Measurements from ENCODE around the gene CRYBG1. TPM values are rescaled to one million over a fixed set of nuclear protein-coding genes. Genes with fewer than 3 reads are reported as not detected.

The CRYBG1 gene, protein sequence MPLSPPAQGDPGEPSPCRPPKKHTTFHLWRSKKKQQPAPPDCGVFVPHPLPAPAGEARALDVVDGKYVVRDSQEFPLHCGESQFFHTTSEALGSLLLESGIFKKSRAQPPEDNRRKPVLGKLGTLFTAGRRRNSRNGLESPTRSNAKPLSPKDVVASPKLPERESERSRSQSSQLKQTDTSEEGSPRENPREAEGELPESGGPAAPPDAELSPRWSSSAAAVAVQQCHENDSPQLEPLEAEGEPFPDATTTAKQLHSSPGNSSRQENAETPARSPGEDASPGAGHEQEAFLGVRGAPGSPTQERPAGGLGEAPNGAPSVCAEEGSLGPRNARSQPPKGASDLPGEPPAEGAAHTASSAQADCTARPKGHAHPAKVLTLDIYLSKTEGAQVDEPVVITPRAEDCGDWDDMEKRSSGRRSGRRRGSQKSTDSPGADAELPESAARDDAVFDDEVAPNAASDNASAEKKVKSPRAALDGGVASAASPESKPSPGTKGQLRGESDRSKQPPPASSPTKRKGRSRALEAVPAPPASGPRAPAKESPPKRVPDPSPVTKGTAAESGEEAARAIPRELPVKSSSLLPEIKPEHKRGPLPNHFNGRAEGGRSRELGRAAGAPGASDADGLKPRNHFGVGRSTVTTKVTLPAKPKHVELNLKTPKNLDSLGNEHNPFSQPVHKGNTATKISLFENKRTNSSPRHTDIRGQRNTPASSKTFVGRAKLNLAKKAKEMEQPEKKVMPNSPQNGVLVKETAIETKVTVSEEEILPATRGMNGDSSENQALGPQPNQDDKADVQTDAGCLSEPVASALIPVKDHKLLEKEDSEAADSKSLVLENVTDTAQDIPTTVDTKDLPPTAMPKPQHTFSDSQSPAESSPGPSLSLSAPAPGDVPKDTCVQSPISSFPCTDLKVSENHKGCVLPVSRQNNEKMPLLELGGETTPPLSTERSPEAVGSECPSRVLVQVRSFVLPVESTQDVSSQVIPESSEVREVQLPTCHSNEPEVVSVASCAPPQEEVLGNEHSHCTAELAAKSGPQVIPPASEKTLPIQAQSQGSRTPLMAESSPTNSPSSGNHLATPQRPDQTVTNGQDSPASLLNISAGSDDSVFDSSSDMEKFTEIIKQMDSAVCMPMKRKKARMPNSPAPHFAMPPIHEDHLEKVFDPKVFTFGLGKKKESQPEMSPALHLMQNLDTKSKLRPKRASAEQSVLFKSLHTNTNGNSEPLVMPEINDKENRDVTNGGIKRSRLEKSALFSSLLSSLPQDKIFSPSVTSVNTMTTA (N-terminal part only)
- 9.7 TPM for total RNA-seq

DNA sequence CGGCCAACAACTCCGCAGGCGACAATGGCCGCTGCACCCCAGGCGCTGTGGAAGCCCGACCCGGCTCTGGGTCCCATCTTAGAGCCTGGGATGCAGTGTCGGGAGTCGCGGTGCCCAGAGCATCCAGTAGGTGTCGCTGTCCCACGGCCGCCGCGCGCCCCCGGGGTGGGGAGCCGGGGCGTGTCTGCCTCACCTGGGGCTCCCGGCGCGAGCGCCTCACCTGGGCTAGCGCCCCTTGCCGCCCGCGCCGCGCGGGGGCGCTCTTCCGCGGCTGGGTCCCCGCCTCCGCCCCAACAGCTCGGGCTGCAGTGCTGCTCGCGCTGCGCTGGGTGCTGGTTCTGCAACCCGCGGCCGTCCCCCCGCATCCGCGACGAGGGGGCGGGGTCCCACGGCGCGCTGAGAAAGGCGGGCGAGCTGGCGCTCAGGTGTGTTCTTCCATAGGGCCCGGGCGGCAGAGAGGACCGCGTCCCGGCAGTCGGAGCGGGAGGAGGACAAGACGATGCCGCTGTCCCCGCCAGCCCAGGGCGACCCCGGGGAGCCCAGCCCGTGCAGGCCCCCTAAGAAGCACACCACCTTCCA, at the start of gene CRYBG1:
TSS of gene CRYBG1 (plus strand) at position 308 of the 579 bp plus-strand sequence. CDS start at position 500, 192 bp downstream.
- DNase-seq (ENCODE audit: low read depth in 2 of 3, low spot score in 2 of 3) = peak; percentile 31 to 65 (median 45)

DNA sequence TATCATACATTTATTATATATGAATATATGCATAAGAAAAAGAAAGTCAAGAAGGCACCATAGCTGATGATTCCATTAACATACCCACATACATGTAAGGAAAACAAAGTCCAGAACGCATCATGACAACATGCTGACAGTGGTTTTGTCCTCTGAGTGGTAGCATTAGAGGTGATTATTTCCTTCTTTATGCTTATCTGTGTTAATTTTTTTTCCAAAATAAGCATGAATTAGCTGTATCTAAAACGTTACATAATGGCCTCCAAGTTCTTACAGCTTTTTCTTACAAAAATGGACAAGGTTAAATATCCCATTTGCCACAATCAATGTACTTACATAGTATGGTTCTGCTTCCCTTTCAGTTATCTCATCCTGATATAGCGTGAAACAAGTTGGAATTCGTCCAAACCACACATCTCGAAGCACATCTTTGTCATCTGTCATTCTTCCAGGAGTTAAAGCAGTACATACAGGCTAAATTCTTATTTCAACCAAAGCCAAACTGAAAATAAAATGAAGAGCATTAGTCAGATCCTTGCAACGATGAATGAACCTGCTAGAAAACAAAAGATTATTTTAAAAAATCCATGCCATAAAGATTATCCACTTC, 44.6 kb upstream of the CRYBG1 start:
- DNase-seq (ENCODE audit: low read depth in 2 of 3, low spot score in 2 of 3) = no peak

DNA sequence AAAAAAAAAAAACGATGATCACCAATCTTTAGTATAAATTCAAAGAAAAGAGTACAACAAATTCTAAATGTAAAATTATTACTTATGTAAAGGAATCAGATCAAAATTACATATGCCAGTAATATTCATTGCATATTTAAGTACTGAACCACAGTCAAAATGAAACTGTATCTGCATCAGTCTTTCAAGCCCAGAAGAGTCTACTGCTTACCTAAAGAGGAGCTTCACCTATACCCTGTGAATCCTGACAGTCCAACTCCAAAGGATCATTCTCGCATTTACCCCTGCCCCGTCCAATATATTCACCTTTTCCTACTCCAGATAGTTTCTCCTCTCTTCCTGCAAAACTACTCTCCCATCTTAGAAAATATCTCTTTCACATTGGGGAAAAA, 44.1 kb upstream of the CRYBG1 start:
- DNase-seq (ENCODE audit: low read depth in 2 of 3, low spot score in 2 of 3) = no peak

DNA sequence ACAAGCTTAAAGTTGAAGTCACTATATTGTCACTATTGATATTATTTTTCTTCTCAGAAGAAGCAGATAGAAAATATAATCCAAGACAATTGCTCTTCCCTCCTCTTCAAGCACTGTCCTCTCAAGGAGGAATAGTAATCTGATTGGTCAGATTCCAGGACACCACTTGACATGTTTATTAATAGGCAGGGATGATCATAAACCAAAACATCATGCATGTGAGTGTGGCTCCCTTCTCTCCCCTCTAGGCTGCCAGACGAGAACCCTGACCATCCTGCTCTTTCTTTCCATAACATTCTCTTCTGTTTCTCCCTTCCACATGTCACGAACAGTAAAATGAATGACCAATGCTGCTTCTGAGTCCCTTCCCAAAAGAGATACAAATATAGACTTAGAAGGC, 42.5 kb upstream of the CRYBG1 start:
- no peak for DNase-seq (ENCODE audit: low read depth in 2 of 3, low spot score in 2 of 3)

DNA sequence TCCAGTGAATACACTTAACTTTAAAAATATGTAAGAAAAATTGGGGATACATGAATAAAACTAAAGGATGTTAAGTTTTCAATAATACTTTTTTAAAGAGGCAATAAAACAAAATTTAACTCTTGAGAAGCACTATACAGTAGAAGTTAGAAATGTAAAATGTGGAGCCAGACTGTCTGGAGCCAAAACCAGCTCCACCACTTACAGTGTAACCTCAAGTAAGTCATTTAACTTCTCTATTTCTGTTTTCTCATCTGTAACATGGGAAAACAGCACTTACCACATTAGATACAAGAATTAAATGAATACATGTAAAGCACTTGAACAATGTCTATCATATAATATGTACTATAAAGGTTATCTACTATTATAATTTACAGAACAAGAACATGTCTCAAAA, 41.7 kb upstream of the CRYBG1 start:
- DNase-seq (ENCODE audit: low read depth in 2 of 3, low spot score in 2 of 3) = peak in 1 of 3 donors; percentile 4

DNA sequence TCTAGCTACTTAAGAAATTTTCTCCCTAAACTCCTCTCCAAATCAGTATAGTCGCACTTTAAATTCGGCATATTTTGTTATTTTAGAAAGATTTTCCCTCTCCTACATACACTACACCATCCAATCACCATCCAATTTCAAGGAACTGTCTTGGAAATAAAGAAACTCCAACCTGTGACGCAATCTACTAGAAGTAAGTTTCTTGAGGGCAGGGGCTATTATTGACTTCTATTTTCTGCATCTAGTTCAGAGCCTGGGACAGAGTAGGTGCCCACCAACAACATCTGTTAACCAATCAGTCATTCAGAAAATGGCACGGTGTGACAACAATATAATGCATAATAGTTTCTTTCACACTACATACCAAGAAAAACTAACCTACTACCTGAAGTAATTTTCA, 38.6 kb upstream of the CRYBG1 start:
- DNase-seq (ENCODE audit: low read depth in 2 of 3, low spot score in 2 of 3) = no peak

DNA sequence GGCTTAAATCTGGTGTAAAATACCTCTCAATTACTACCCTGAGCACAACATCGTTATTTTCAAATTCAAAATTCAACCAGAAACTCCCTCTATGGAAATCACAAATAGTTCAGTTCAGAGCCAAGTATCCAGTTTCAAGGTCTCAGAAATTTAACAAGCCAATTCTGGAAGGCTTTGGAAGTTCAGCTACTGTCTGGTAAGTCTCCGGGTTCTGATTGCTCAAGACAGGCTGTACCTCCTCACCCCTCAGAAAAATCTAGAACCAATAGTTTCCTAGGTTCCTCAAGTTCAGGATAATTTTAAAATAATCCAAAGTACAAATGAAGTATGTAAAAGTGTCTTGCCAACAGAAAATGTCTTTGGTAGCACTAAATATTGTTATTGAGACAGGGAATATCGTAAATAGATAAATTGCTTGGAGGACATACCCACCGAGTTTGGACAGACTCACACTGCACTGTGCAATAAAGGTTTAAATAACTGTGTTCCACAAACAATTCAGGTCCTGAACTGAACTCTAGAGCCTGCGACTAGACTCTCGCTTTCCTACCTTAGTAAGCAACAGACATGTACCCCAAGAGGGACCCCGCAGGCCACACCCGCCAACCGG, 35.7 kb upstream of the CRYBG1 start:
- no peak for DNase-seq (ENCODE audit: low read depth in 2 of 3, low spot score in 2 of 3)

DNA sequence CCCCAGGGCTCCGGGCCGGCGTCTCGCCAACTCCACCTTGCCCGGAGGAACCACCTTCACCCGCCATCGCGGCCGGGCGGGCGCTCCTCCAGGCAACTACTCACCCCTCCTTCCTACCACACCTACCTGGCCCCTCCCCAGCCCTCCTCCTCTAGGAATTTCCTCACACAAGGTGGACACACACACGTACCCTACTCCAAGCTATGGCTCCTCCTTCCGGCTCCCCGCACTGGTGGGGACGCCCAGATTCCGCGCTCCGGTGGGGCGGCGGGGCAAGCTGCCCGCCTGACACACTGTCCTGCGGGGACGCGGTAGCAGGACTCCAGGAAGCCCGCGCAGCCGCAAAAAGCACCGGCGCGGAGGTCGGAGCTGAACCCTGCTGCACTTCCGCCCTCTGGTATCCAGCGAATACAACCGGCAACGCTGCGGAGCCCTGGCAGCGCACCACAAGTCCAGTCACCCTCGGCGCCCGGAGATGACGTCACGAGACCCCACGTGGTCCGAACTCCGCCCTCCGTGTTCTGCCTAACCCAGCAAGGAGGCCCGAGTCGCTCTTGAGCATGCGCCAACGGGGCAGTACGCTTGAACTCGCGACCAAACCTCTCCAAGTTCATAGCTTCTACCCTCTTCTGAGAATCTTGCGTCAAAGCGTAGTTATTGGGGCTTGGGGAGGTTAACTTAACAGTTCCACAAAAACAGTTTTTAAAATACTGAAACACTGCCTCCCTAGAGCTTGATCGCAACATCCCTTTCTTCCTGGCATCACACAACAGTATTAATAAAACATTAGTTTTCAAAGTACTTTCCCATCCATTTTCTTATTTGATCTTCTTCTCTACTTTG, 35.0 kb upstream of the CRYBG1 start, which contains the start of gene ATG5:
TSS of gene ATG5 (minus strand) at position 425 of the 843 bp plus-strand sequence. CDS start 9,552 bp downstream, outside the sequence.
- DNase-seq (ENCODE audit: low read depth in 2 of 3, low spot score in 2 of 3) = peak; percentile 97 to 99 (median 99)

DNA sequence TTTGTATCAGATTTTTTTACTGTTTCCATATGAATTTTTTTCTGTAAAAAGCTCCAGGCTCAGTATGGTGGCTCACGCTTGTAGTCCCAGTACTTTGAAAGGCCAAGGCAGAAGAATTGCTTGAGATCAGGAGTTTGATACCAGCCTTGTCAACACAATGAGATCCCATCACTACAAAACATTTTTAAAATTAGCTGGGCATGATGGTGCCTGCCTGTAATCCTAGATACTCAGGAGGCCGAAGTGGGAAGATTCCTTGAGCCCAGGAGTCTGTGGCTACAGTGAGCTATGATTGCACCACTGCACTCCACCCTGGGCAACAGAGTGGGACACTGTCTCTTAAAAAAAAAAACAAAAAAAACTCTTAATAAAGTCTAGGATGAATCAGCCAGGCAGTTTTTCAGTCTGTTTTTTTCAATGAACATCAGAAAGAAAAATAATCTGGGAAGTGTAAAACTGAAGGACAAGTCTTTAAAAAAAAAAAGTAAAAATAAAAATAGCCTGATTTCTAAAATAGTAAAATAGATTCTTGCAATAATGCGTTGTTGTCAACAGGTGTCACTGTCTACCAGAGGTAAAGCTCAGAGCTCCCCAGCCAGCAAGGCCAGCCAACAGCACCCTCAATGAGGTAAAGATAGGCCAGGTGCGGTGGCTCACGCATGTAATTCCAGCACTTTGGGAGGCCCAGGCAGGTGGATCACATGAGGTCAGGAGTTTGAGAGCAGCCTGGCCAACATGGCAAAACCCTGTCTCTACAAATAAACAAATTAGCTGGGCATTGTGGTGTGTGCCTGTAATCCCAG, 25.7 kb upstream of the CRYBG1 start:
- peak; percentile 31 to 73 (median 56) for DNase-seq (ENCODE audit: low read depth in 2 of 3, low spot score in 2 of 3)

DNA sequence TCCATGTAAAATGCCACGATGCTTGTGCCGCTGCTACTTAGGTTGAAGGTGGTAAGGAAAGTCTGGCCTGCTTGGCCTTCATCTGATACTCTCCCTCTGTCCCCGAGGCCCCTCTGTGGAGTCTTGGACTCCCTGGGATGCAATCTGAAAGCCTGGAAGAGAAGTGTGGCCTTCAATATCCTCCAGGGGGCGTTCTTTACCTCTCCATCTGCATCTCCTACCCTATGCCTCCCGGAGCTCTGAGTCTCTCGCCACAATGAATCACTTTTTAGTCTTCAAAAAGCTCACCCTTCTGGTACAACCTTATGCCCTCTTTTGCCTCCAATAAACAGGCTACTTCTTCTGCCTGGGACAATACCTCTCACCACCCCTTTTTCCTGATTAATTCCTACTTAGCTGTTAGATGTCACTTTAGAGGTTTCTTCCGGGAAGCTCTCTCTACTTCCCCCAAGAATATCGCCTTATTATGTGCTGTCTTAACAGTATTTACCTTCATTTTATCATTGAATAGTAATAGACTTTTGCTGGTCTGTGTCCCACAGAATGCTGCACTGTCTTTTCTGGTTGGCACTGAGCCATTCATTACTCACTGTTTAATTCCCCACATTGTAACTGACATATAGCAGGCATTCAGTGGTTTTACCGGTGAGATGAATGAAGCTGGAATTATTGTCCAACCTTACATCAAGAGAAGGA, 21.0 kb upstream of the CRYBG1 start:
- DNase-seq (ENCODE audit: low read depth in 2 of 3, low spot score in 2 of 3) = peak in 2 of 3 donors; percentile 62 to 73

DNA sequence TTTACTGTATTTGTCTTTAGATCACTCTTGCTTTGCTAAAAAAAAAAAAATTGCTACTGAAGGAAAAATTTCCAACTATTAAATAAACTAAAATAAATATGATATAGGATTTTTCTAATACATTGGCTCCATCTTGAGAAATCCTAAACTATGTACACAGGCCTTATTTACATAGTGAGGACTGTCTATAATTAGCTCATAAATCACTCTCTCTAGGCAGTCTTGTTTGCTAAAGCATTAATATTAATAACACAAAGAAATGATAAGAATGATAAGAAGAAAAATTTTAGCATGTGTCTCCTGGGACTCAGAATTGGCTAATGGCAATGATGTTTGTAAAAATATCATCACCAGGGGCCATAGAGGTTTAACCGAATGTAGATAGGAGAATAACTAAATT, 13.3 kb upstream of the CRYBG1 start:
- no peak for DNase-seq (ENCODE audit: low read depth in 2 of 3, low spot score in 2 of 3)

DNA sequence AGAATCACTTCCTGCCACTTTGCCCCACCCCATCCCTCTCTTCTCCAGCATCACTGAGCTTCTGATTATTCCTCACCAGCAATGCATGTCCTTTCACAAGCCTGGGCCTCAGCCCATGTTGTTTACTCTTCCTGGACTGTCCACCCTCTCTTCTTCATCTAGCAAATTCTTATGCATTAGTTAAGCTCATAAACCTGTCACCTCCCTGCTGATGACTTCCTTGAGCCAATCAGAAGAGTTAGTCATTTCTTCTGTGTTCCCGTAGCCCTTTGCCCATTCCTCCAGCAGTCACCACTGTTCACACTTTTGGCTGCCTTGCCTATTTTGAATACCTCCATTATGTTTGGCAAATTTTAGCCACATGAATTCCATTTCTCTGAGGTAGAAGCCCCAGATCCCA, 4.1 kb upstream of the CRYBG1 start:
- DNase-seq (ENCODE audit: low read depth in 2 of 3, low spot score in 2 of 3) = no peak

DNA sequence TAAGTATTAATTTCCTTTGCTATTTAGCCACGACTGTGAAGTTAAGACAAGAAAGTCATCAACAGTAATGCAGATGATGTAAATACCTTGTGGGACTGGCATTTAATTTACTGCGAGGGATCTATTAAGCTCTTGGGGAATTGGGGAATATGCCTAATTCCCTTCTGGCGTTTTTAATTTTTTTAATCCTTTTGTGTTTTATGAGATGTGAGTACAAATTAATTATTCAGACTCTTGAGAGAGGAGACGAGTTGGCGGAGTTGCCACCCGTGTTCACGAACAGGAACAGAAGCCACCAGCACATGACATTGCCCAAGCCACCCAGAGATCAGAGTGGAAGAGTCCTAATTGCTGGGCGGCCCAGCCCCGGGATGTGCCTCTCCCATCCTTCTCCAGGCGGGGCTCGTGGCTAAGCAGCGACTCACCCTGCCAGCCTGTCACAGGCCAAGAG, 533 bp upstream of the CRYBG1 start:
- no peak for DNase-seq (ENCODE audit: low read depth in 2 of 3, low spot score in 2 of 3)

DNA sequence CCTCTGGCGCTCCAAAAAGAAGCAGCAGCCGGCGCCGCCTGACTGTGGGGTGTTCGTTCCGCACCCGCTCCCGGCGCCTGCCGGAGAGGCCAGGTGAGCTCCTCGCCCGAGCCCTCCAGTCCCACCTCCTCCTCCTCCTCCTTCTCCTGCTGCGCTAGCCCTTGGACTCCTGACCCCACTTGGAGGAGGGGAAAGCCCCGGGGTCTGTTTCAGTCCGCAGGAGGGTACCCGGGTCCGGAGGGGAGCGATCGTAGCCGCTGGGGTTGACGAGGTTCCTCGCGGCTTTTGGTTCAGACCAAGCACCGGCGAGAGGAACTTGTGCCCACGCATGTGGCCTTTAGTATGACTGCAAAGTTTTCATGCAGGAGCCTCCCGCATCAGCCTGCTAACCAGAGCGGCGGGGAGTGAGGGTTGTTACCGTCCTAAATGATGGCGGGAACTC, 493 bp downstream of the CRYBG1 start:
- DNase-seq (ENCODE audit: low read depth in 2 of 3, low spot score in 2 of 3) = peak in 2 of 3 donors; percentile 14 to 40

DNA sequence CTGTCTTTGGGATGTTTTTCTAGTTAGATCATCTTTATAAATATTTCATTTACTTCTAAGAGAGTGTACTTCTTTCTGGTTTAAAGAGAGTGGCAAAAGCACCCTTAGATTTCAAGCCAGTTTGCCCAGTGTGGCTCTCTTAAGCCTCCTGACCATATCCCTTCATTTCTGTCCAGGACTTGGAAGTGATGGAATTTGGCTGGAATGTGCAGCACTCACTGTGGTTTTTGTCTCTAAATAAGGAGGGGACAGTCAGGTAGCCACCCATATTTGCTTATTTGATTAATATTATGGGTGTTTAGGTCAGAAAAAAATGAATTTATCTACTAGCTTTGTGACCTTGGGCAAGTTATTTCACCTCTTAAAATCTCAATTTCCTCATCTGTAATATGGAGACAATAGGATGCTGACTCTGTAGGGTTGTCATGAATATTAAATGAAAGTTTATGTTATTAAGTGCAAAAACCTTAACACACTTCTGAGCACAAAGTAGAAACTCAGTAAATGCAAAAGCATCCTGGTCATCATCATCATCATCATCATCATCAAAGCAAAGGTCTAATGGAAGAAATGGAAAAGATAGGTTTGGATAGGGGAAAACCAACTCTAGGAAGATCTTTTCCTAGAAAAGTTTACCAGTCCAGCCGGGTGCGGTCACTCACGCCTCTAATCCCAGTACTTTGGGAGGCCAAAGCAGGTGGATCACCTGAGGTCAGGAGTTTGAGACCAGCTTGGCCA, 3.1 kb downstream of the CRYBG1 start:
- no peak for DNase-seq (ENCODE audit: low read depth in 2 of 3, low spot score in 2 of 3)

DNA sequence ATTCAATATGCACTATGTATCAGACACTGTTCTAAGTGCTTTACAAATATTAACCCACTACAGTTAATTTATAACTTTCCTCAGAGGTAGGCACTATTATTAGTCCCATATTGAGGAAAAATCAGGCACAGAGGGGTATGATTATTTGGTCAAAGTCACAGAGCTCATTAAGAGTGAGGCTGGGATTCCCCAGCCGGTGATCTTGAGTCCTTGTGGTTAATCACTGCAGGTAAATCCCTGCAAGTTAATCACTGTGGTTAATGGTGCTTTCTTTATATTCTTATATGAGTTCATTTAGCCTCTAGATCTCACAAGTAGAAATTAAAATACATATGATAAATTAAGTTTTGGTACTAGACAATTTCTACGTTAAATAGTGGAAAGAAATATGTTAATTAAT, 9.2 kb downstream of the CRYBG1 start:
- no peak for DNase-seq (ENCODE audit: low read depth in 2 of 3, low spot score in 2 of 3)
